K562 (cell line): ENCODE data around the gene RCE1. TPM values are rescaled to one million over a fixed set of nuclear protein-coding genes. Genes with fewer than 3 reads are reported as not detected.

Experiments used
- ATF7 ChIP-seq: fragments of 450-650 bp; IDR thresholded peaks from 2 replicates; pipeline ENCODE4 v1.7.1; 2014; ENCODE audit warnings: mild to moderate bottlenecking, moderate library complexity
- BRF1 ChIP-seq: IDR thresholded peaks from 3 replicates; pipeline ENCODE4 v1.6.1; 2011; ENCODE audit warnings: borderline replicate concordance, mild to moderate bottlenecking; ENCODE audit not compliant: insufficient read length; ENCODE audit errors: extremely low read depth
- DMBX1 ChIP-seq: fragments of 250-450 bp; sonication (Bioruptor Pico); IDR thresholded peaks from 2 replicates; pipeline ENCODE4 v1.8.0; 2022; ENCODE audit warnings: inconsistent platforms, mild to moderate bottlenecking, moderate library complexity, borderline replicate concordance
- DPF2 ChIP-seq: fragments of 450-650 bp; IDR thresholded peaks from 2 replicates; pipeline ENCODE4 v1.6.1; 2016
- RBM39 ChIP-seq: fragments of 200-400 bp; formaldehyde crosslinking; optimal IDR thresholded peaks from 2 replicates; pipeline ENCODE3; 2018; ENCODE audit warnings: low read depth, low read length
- RCOR1 ChIP-seq, 2 experiments: IDR thresholded peaks; 2 replicates each; pipeline ENCODE4 v1.6.1; 2012; ENCODE audit warnings: low read depth in 2 of 2, low read length in 2 of 2, borderline replicate concordance in 1 of 2, improper control_type of control experiment in 1 of 2
- SIN3A ChIP-seq, 2 experiments: fragments of 150-350 bp in 1 of 2; IDR thresholded peaks; 2 replicates each; pipeline ENCODE4 v1.6.1; 2011 to 2016; ENCODE audit warnings: borderline replicate concordance in 2 of 2, low read depth in 2 of 2, low read length in 2 of 2, mild to moderate bottlenecking in 2 of 2, moderate library complexity in 2 of 2; ENCODE audit not compliant: control insufficient read depth in 1 of 2
- SMAD1 ChIP-seq: fragments of 150-350 bp; IDR thresholded peaks from 2 replicates; pipeline ENCODE4 v1.6.1; 2014; ENCODE audit warnings: low read length, low read depth; ENCODE audit not compliant: partially characterized antibody
- SMARCC2 ChIP-seq: fragments of 450-650 bp; IDR thresholded peaks from 2 replicates; pipeline ENCODE4 v1.6.1; 2017; ENCODE audit warnings: antibody characterized with exemption, moderate library complexity, mild to moderate bottlenecking, low read depth
- ZHX1 ChIP-seq: fragments of 150-350 bp; conservative IDR thresholded peaks from 2 replicates; pipeline ENCODE4 v1.6.1; 2014; ENCODE audit warnings: low read length
- ZNF224 ChIP-seq: sonication (generic); formaldehyde crosslinking; IDR thresholded peaks from 2 replicates; pipeline ENCODE4 v1.8.0; 2022; ENCODE audit warnings: mild to moderate bottlenecking, missing genetic modification reagents
- polyA plus RNA-seq, 8 experiments: library from polyadenylated mRNA; depleted of rRNA in 4 of 8; stranded (reverse) in 5 of 8; unstranded in 3 of 8; fragments of >200 nt; fragmentation: Nextera tagmentation in 2 of 8; fragmentation: Illumina TruSeq in 1 of 8; extraction: Ambion mirVana in 2 of 8; extraction: Trizol in 1 of 8; gene quantifications; 2 replicates each; pipeline versions ENCODE4 v1.2.1 to v1.2.3, GENCODE V29; 2011 to 2014; ENCODE audit warnings: inconsistent platforms in 1 of 8, missing spikeins in 1 of 8
- total RNA-seq, 7 experiments: library from RNA; depleted of rRNA in 6 of 7; stranded (reverse); fragments of >200 nt in 6 of 7; fragmentation: Illumina TruSeq in 2 of 7; extraction: Trizol in 2 of 7; gene quantifications; 2 replicates each; pipeline versions ENCODE4 v1.2.1 to v1.2.3, GENCODE V29; 2011 to 2021; ENCODE audit warnings: low replicate concordance in 1 of 7
- TF ChIP-seq, protein P1 (sequence below): fragments of 450-650 bp; IDR thresholded peaks from 2 replicates; pipeline ENCODE4 v1.6.1; 2016; ENCODE audit warnings: mild to moderate bottlenecking, moderate library complexity

RCE1 gene
- total and polyA plus RNA-seq, 9 of the 15 experiments (the other 6 are each of a cell fraction or from before 2014, with no cell fraction given) = 0.75 to 41.5 (median 15.1) TPM

GRCh38 chr11:66855574-66856495, 12.6 kb downstream of the RCE1 start (continued):
- TF ChIP-seq, protein P1, sequence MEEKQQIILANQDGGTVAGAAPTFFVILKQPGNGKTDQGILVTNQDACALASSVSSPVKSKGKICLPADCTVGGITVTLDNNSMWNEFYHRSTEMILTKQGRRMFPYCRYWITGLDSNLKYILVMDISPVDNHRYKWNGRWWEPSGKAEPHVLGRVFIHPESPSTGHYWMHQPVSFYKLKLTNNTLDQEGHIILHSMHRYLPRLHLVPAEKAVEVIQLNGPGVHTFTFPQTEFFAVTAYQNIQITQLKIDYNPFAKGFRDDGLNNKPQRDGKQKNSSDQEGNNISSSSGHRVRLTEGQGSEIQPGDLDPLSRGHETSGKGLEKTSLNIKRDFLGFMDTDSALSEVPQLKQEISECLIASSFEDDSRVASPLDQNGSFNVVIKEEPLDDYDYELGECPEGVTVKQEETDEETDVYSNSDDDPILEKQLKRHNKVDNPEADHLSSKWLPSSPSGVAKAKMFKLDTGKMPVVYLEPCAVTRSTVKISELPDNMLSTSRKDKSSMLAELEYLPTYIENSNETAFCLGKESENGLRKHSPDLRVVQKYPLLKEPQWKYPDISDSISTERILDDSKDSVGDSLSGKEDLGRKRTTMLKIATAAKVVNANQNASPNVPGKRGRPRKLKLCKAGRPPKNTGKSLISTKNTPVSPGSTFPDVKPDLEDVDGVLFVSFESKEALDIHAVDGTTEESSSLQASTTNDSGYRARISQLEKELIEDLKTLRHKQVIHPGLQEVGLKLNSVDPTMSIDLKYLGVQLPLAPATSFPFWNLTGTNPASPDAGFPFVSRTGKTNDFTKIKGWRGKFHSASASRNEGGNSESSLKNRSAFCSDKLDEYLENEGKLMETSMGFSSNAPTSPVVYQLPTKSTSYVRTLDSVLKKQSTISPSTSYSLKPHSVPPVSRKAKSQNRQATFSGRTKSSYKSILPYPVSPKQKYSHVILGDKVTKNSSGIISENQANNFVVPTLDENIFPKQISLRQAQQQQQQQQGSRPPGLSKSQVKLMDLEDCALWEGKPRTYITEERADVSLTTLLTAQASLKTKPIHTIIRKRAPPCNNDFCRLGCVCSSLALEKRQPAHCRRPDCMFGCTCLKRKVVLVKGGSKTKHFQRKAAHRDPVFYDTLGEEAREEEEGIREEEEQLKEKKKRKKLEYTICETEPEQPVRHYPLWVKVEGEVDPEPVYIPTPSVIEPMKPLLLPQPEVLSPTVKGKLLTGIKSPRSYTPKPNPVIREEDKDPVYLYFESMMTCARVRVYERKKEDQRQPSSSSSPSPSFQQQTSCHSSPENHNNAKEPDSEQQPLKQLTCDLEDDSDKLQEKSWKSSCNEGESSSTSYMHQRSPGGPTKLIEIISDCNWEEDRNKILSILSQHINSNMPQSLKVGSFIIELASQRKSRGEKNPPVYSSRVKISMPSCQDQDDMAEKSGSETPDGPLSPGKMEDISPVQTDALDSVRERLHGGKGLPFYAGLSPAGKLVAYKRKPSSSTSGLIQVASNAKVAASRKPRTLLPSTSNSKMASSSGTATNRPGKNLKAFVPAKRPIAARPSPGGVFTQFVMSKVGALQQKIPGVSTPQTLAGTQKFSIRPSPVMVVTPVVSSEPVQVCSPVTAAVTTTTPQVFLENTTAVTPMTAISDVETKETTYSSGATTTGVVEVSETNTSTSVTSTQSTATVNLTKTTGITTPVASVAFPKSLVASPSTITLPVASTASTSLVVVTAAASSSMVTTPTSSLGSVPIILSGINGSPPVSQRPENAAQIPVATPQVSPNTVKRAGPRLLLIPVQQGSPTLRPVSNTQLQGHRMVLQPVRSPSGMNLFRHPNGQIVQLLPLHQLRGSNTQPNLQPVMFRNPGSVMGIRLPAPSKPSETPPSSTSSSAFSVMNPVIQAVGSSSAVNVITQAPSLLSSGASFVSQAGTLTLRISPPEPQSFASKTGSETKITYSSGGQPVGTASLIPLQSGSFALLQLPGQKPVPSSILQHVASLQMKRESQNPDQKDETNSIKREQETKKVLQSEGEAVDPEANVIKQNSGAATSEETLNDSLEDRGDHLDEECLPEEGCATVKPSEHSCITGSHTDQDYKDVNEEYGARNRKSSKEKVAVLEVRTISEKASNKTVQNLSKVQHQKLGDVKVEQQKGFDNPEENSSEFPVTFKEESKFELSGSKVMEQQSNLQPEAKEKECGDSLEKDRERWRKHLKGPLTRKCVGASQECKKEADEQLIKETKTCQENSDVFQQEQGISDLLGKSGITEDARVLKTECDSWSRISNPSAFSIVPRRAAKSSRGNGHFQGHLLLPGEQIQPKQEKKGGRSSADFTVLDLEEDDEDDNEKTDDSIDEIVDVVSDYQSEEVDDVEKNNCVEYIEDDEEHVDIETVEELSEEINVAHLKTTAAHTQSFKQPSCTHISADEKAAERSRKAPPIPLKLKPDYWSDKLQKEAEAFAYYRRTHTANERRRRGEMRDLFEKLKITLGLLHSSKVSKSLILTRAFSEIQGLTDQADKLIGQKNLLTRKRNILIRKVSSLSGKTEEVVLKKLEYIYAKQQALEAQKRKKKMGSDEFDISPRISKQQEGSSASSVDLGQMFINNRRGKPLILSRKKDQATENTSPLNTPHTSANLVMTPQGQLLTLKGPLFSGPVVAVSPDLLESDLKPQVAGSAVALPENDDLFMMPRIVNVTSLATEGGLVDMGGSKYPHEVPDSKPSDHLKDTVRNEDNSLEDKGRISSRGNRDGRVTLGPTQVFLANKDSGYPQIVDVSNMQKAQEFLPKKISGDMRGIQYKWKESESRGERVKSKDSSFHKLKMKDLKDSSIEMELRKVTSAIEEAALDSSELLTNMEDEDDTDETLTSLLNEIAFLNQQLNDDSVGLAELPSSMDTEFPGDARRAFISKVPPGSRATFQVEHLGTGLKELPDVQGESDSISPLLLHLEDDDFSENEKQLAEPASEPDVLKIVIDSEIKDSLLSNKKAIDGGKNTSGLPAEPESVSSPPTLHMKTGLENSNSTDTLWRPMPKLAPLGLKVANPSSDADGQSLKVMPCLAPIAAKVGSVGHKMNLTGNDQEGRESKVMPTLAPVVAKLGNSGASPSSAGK = peak; percentile 80
- TF ChIP-seq SMARCC2 = 0 out of 2 replicates have a peak, but pooled peaks have one; percentile 44
- 0 out of 4 replicates have a peak, but pooled peaks have one; percentile 21 to 41 for TF ChIP-seq SIN3A (IDR thresholded peaks at IDR 0.05; ENCODE audit: borderline replicate concordance in 2 of 2, control insufficient read depth in 1 of 2, low read depth in 2 of 2, low read length in 2 of 2)
- TF ChIP-seq DMBX1 (CRISPR knock-in tag) = peak; percentile 66; the same call in 1 of the 2 replicates
- TF ChIP-seq ZHX1 = no peak
- TF ChIP-seq ZNF224 = no peak
- no peak for TF ChIP-seq RBM39
- peak; percentile 62 for TF ChIP-seq SMAD1
- TF ChIP-seq ATF7 = peak; percentile 65
- TF ChIP-seq DPF2 = no peak; the same call in 1 of the 2 replicates
- peak in 1 of 2 experiments; percentile 50; a peak in 1 of 4 replicates for TF ChIP-seq RCOR1 (IDR thresholded peaks at IDR 0.05; ENCODE audit: borderline replicate concordance in 1 of 2, low read depth in 2 of 2, low read length in 2 of 2)
- TF ChIP-seq BRF1 = no peak
